Measurements from ENCODE around the gene CALML3. TPM values are rescaled to one million over a fixed set of nuclear protein-coding genes. Genes with fewer than 3 reads are reported as not detected.

CALML3 gene
- total RNA-seq, 1 donor from 2014 or later, result not detected

DNA sequence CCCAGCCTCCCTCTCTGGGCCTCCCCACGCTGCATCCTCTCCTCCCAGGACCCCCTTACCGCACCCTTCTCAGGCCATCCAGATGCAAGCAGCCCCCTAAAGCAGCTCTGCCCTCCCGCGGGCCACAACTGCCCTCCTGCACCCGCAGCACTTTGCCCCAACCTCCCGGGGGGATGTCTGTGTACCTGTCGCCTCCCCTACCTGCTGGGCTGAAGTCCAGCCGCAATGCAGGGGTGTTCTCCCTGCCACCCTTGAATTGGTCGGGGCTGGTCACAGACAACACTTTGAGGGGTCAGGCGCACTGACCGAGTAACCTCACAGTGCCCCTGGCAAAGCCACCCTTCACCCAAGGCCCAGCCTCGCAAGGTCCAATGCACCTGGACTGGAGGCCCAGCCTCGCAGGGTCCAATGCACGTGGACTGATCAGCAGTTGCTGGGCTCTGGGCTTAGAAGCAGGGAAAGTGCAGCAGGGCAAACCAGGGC lies 17.1 kb upstream of the CALML3 start:
- Mint-ChIP-seq H3K4me1 (ENCODE audit: unreplicated experiment) (peaks cover 31% of the 10 kb centered on the region), H3K27ac (no peak overlapping the region), H3K27me3 (no peaks in the 10 kb centered on the region), H3K36me3 (no peaks in the 10 kb centered on the region), H3K9me3 (no peaks in the 10 kb centered on the region), H3K4me3 (no peak overlapping the region)
- TF ChIP-seq, protein P1, sequence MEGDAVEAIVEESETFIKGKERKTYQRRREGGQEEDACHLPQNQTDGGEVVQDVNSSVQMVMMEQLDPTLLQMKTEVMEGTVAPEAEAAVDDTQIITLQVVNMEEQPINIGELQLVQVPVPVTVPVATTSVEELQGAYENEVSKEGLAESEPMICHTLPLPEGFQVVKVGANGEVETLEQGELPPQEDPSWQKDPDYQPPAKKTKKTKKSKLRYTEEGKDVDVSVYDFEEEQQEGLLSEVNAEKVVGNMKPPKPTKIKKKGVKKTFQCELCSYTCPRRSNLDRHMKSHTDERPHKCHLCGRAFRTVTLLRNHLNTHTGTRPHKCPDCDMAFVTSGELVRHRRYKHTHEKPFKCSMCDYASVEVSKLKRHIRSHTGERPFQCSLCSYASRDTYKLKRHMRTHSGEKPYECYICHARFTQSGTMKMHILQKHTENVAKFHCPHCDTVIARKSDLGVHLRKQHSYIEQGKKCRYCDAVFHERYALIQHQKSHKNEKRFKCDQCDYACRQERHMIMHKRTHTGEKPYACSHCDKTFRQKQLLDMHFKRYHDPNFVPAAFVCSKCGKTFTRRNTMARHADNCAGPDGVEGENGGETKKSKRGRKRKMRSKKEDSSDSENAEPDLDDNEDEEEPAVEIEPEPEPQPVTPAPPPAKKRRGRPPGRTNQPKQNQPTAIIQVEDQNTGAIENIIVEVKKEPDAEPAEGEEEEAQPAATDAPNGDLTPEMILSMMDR (conservative IDR thresholded peaks at IDR 0.05), result no peak
- no peak for DNase-seq (ENCODE audit: extremely low spot score, unreplicated experiment)

GRCh38 chr10:5508161-5508604 lies 16.6 kb upstream of the CALML3 start:
- H3K4me3 Mint-ChIP-seq, result no peak overlapping the region
- H3K9me3 Mint-ChIP-seq, result no peaks in the 10 kb centered on the region
- DNase-seq (ENCODE audit: extremely low spot score, unreplicated experiment), result no peak
- peaks cover 31% of the 10 kb centered on the region for H3K4me1 Mint-ChIP-seq (ENCODE audit: unreplicated experiment)
- H3K27me3 Mint-ChIP-seq, result no peaks in the 10 kb centered on the region
- H3K27ac Mint-ChIP-seq, result no peak overlapping the region
- H3K36me3 Mint-ChIP-seq, result no peaks in the 10 kb centered on the region
- TF ChIP-seq, protein P1 (conservative IDR thresholded peaks at IDR 0.05), result no peak

DNA sequence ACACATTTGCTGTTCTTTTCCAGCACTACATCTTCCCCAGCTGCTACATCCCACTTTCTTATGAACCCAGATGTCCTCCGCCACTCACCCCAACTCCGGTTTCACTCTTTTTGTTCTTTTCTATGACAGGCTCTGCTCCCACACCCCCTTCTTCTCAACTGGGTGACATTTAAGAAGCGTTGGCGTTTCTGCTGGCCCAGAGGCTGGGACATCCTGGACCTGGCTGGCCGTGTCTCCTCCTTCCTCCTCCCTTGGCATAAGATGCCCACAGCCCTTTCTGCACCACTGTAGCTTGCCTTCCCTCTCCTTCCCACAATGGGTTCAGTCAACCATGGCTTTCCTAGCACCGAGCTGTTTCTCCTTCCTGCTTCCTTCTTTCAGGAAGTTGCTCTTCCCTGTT lies 16.0 kb upstream of the CALML3 start:
- TF ChIP-seq, protein P1 (conservative IDR thresholded peaks at IDR 0.05), result no peak
- Mint-ChIP-seq H3K36me3 (no peaks in the 10 kb centered on the region), H3K27ac (no peak overlapping the region), H3K4me3 (no peak overlapping the region), H3K9me3 (no peaks in the 10 kb centered on the region), H3K27me3 (no peaks in the 10 kb centered on the region), H3K4me1 (ENCODE audit: unreplicated experiment) (peaks cover 30% of the 10 kb centered on the region)
- no peak for DNase-seq (ENCODE audit: extremely low spot score, unreplicated experiment)

GRCh38 chr10:5509236-5509635 lies 15.5 kb upstream of the CALML3 start:
- Mint-ChIP-seq H3K36me3 (no peaks in the 10 kb centered on the region), H3K9me3 (no peaks in the 10 kb centered on the region), H3K4me3 (no peak overlapping the region), H3K27ac (no peak overlapping the region), H3K27me3 (no peaks in the 10 kb centered on the region), H3K4me1 (ENCODE audit: unreplicated experiment) (peaks cover 30% of the 10 kb centered on the region)
- DNase-seq (ENCODE audit: extremely low spot score, unreplicated experiment), result no peak
- TF ChIP-seq, protein P1 (conservative IDR thresholded peaks at IDR 0.05), result no peak

DNA sequence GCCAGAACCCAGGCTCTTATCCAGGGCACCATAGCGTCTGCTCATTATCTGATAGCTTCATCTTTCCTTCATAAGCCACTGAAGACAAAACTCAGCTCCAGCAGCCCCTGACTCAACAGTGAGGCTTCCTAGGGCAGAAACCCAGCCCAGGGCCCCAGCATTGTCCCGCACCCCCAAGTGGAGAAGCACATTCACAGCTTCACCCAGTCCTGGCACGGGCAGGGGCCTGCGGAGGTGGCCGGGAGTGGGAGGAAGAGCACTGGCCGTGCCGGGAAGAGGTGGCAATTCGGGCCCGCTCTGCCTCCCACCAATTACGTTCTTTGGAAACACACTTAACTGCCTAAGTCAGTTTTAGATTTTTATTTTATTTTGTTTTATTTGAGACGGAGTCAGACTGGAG lies 15.1 kb upstream of the CALML3 start:
- H3K27me3 Mint-ChIP-seq, result no peaks in the 10 kb centered on the region
- no peak overlapping the region for H3K4me3 Mint-ChIP-seq
- peaks cover 33% of the 10 kb centered on the region for H3K4me1 Mint-ChIP-seq (ENCODE audit: unreplicated experiment)
- no peaks in the 10 kb centered on the region for H3K9me3 Mint-ChIP-seq
- H3K27ac Mint-ChIP-seq, result no peak overlapping the region
- no peak for DNase-seq (ENCODE audit: extremely low spot score, unreplicated experiment)
- TF ChIP-seq, protein P1 (conservative IDR thresholded peaks at IDR 0.05), result no peak
- H3K36me3 Mint-ChIP-seq, result no peaks in the 10 kb centered on the region
